ENCODE measurements around the gene CYP2W1. TPM values are rescaled to one million over a fixed set of nuclear protein-coding genes. Genes with fewer than 3 reads are reported as not detected.

The CYP2W1 gene
- total RNA-seq, 4 donors from 2014 or later, result not detected

GRCh38 chr7:1011297-1012003 is 28.5 kb downstream of the CYP2W1 start:
- Histone ChIP-seq H3K9me3 (no peaks in the 10 kb centered on the region), H3K4me3 (no peak overlapping the region), H3K36me3 (peaks cover 0 to 10% of the 10 kb centered on the region in 2 donors), H3K4me1 (no peaks in the 10 kb centered on the region), H3K27me3 (no peaks in the 10 kb centered on the region), H3K27ac (no peak overlapping the region)
- ATAC-seq (no peak), DNase-seq (no peak)
- intact Hi-C loops (cut with DNase I; ENCODE audit: low total_unique reads), result no loop called here
- in situ Hi-C loops (cut with MboI; ENCODE audit: low sequenced_read_pairs in 4 of 4), result no loop called here
- TF ChIP-seq POLR2A (IDR thresholded peaks at IDR 0.05), result no peak
- TF ChIP-seq, protein P1, sequence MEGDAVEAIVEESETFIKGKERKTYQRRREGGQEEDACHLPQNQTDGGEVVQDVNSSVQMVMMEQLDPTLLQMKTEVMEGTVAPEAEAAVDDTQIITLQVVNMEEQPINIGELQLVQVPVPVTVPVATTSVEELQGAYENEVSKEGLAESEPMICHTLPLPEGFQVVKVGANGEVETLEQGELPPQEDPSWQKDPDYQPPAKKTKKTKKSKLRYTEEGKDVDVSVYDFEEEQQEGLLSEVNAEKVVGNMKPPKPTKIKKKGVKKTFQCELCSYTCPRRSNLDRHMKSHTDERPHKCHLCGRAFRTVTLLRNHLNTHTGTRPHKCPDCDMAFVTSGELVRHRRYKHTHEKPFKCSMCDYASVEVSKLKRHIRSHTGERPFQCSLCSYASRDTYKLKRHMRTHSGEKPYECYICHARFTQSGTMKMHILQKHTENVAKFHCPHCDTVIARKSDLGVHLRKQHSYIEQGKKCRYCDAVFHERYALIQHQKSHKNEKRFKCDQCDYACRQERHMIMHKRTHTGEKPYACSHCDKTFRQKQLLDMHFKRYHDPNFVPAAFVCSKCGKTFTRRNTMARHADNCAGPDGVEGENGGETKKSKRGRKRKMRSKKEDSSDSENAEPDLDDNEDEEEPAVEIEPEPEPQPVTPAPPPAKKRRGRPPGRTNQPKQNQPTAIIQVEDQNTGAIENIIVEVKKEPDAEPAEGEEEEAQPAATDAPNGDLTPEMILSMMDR (IDR thresholded peaks at IDR 0.05 in 4 of 5, conservative IDR thresholded peaks at IDR 0.05 in 1 of 5), result no peak

- TF ChIP-seq POLR2A (IDR thresholded peaks at IDR 0.05), result no peak
- TF ChIP-seq, protein P1 (IDR thresholded peaks at IDR 0.05 in 4 of 5, conservative IDR thresholded peaks at IDR 0.05 in 1 of 5), result no peak
These were observed 29.2 kb downstream of the CYP2W1 start for GRCh38 chr7:1012004-1012715.

GRCh38 chr7:1012716-1013095 is 29.7 kb downstream of the CYP2W1 start:
- intact Hi-C loops (cut with DNase I; ENCODE audit: low total_unique reads), result no loop called here
- TF ChIP-seq POLR2A (IDR thresholded peaks at IDR 0.05), result no peak
- TF ChIP-seq, protein P1 (IDR thresholded peaks at IDR 0.05 in 4 of 5, conservative IDR thresholded peaks at IDR 0.05 in 1 of 5), result no peak
- H3K27me3 ChIP-seq, result no peaks in the 10 kb centered on the region
- in situ Hi-C loops (cut with MboI; ENCODE audit: low sequenced_read_pairs in 4 of 4), result no loop called here
- H3K4me1 ChIP-seq, result no peaks in the 10 kb centered on the region
- no peak overlapping the region for H3K27ac ChIP-seq
- no peaks in the 10 kb centered on the region for H3K9me3 ChIP-seq
- H3K36me3 ChIP-seq, result peaks cover 0 to 10% of the 10 kb centered on the region in 2 donors
- no peak for DNase-seq
- H3K4me3 ChIP-seq, result no peak overlapping the region
- ATAC-seq, result no peak

More at GRCh38 chr7:1012004-1012715, 29.2 kb downstream of the CYP2W1 start:
- ATAC-seq, result no peak
- Histone ChIP-seq H3K36me3 (peaks cover 0 to 10% of the 10 kb centered on the region in 2 donors), H3K4me3 (no peak overlapping the region), H3K27me3 (no peaks in the 10 kb centered on the region), H3K9me3 (no peaks in the 10 kb centered on the region), H3K27ac (no peak overlapping the region), H3K4me1 (no peaks in the 10 kb centered on the region)
- in situ Hi-C loops (cut with MboI; ENCODE audit: low sequenced_read_pairs in 4 of 4), result no loop called here
- intact Hi-C loops (cut with DNase I; ENCODE audit: low total_unique reads), result no loop called here
- no peak for DNase-seq

GRCh38 chr7:1013581-1013980 is 30.6 kb downstream of the CYP2W1 start:
- TF ChIP-seq, protein P1 (IDR thresholded peaks at IDR 0.05 in 4 of 5, conservative IDR thresholded peaks at IDR 0.05 in 1 of 5), result no peak
- no peak for TF ChIP-seq POLR2A (IDR thresholded peaks at IDR 0.05)
- Histone ChIP-seq H3K27me3 (no peaks in the 10 kb centered on the region), H3K9me3 (no peaks in the 10 kb centered on the region), H3K27ac (no peak overlapping the region), H3K4me1 (no peaks in the 10 kb centered on the region), H3K4me3 (no peak overlapping the region), H3K36me3 (peaks cover 0 to 10% of the 10 kb centered on the region in 2 donors)
- DNase-seq (no peak), ATAC-seq (no peak)
- intact Hi-C loops (cut with DNase I; ENCODE audit: low total_unique reads) (no loop called here), in situ Hi-C loops (cut with MboI; ENCODE audit: low sequenced_read_pairs in 4 of 4) (no loop called here)

All from gastrocnemius medialis (tissue), 4 donors.